HepG2 (cell line): ENCODE measurements around the gene EPHB4. TPM values are rescaled to one million over a fixed set of nuclear protein-coding genes. Genes with fewer than 3 reads are reported as not detected.

Experiments
- ATAC-seq: fragments of 200-7000 bp; cut with Tn5 transposase; 3 replicates; pipeline ENCODE4 v1.9.1; 2020; ENCODE audit warnings: mild to moderate bottlenecking, moderate library complexity
- BruUV-seq: library from RNA; stranded (reverse); fragments of 400-500 nt; replicated peaks from 2 replicates; lab custom pipeline; 2021; lab: Mats Ljungman, UMichigan
- CTCF ChIA-PET: fragments of 300-600 bp; formaldehyde crosslinking; extraction: SDS; loops from one replicate; lab custom pipeline; 2021; ENCODE audit warnings: low total read pairs, inconsistent platforms, low intra/inter-chr PET ratio; lab: Yijun Ruan, JAX
- POLR2A ChIA-PET: fragments of 350-600 bp; sonication (Branson Sonifier 250); formaldehyde crosslinking; loops from one replicate; lab custom pipeline; 2020; ENCODE audit warnings: antibody characterized with exemption, inconsistent platforms; lab: Yijun Ruan, JAX
- DNase-seq: peaks from one replicate; pipeline ENCODE4 v3.0.0-alpha.2; 2015; ENCODE audit warnings: low spot score
- FAIRE-seq: peaks from 3 replicates; lab custom pipeline; 2011; peaks lifted over from hg19 to GRCh38; lab: Jason Lieb, UNC
- H2AFZ ChIP-seq: one replicate; pipeline ENCODE4 v1.6.1; 2011; ENCODE audit warnings: low read length, inconsistent platforms
- H3K27ac ChIP-seq: fragments of 300-600 bp; 3 replicates; pipeline ENCODE4 v1.8.0; 2011; ENCODE audit warnings: mixed run types, mild to moderate bottlenecking, mixed read lengths, low read length, inconsistent platforms; ENCODE audit not compliant: insufficient read depth; ENCODE audit errors: extremely low read length
- H3K27me3 ChIP-seq, 2 experiments: fragments of 200-600 bp in 1 of 2; 2 replicates in 1 of 2; 3 replicates in 1 of 2; pipeline versions ENCODE4 v1.6.0 to v1.8.0; 2011; ENCODE audit warnings: low read length in 2 of 2, mild to moderate bottlenecking in 2 of 2, moderate library complexity in 2 of 2, inconsistent platforms in 1 of 2; ENCODE audit not compliant: insufficient read depth in 2 of 2, control insufficient read depth in 1 of 2
- H3K36me3 ChIP-seq, 2 experiments: fragments of 200-600 bp in 1 of 2; replicated peaks in 1 of 2; 2 replicates in 1 of 2; 3 replicates in 1 of 2; pipeline versions ENCODE4 v1.5.1 to v1.8.0; 2011; ENCODE audit warnings: low read length in 2 of 2, inconsistent platforms in 1 of 2; ENCODE audit not compliant: insufficient read depth in 2 of 2, control insufficient read depth in 1 of 2
- H3K4me1 ChIP-seq: 2 replicates; pipeline ENCODE4 v1.5.1; 2012; ENCODE audit warnings: low read length, inconsistent platforms; ENCODE audit not compliant: insufficient read depth
- H3K4me2 ChIP-seq: 2 replicates; pipeline ENCODE4 v1.6.0; 2011; ENCODE audit warnings: low read depth, low read length, inconsistent platforms
- H3K4me3 ChIP-seq, 3 experiments: fragments of 200-600 bp in 1 of 3; sonication (generic), shearing (Covaris generic) in 1 of 3; replicated peaks in 1 of 3; 2 replicates each; pipeline ENCODE4 v1.5.1; 2011 to 2016; ENCODE audit warnings: low read length in 3 of 3, inconsistent platforms in 2 of 3, low read depth in 2 of 3, mild to moderate bottlenecking in 2 of 3, control low read depth in 1 of 3, mixed read lengths in 1 of 3; ENCODE audit not compliant: insufficient read depth in 1 of 3
- H3K79me2 ChIP-seq: one replicate; pipeline ENCODE4 v1.6.1; 2011; ENCODE audit warnings: low read length, inconsistent platforms; ENCODE audit not compliant: insufficient read depth
- H3K9ac ChIP-seq: 2 replicates; pipeline ENCODE4 v1.6.0; 2011; ENCODE audit warnings: mild to moderate bottlenecking, low read depth, low read length, inconsistent platforms; ENCODE audit not compliant: insufficient read depth
- H3K9me3 ChIP-seq: 2 replicates; pipeline ENCODE4 v1.5.1; 2012; ENCODE audit warnings: mild to moderate bottlenecking, low read length
- H4K20me1 ChIP-seq: 2 replicates; pipeline ENCODE4 v1.6.0; 2011; ENCODE audit warnings: inconsistent platforms, mild to moderate bottlenecking, low read length, moderate library complexity; ENCODE audit not compliant: insufficient read depth
- HIVEP1 ChIP-seq: sonication (generic); formaldehyde crosslinking; IDR thresholded peaks from 2 replicates; pipeline ENCODE4 v1.4.0; 2020; ENCODE audit warnings: mild to moderate bottlenecking, missing genetic modification reagents
- MXD4 ChIP-seq: IDR thresholded peaks from 2 replicates; pipeline ENCODE4 v1.6.1; 2016; ENCODE audit warnings: mild to moderate bottlenecking, missing biosample characterization, missing genetic modification reagents
- NCOA2 ChIP-seq: sonication (generic); formaldehyde crosslinking; IDR thresholded peaks from 2 replicates; pipeline ENCODE4 v1.8.0; 2022; ENCODE audit warnings: inconsistent platforms
- SYNCRIP ChIP-seq: fragments of 200-400 bp; formaldehyde crosslinking; IDR thresholded peaks from 2 replicates; pipeline ENCODE4 v1.6.1; 2018; ENCODE audit warnings: mild to moderate bottlenecking, low read depth, low read length; ENCODE audit not compliant: insufficient read depth
- TBX2 ChIP-seq: sonication (generic); formaldehyde crosslinking; IDR thresholded peaks from 2 replicates; pipeline ENCODE4 v1.5.0; 2020; ENCODE audit warnings: missing genetic modification reagents, mild to moderate bottlenecking, borderline replicate concordance
- TCF12 ChIP-seq, 2 experiments: fragments of 450-650 bp in 1 of 2; sonication (generic) in 1 of 2; formaldehyde crosslinking in 1 of 2; IDR thresholded peaks; 2 replicates each; pipeline versions ENCODE4 v1.6.1 to v1.8.0; 2017 to 2022; ENCODE audit warnings: antibody characterized with exemption in 1 of 2, mild to moderate bottlenecking in 1 of 2, missing genetic modification reagents in 1 of 2, moderate library complexity in 1 of 2
- XRCC5 ChIP-seq: fragments of 200-400 bp; formaldehyde crosslinking; optimal IDR thresholded peaks from 2 replicates; pipeline ENCODE3; 2017; ENCODE audit warnings: mild to moderate bottlenecking, low read length
- ZBTB1 ChIP-seq: sonication (generic); formaldehyde crosslinking; IDR thresholded peaks from 2 replicates; pipeline ENCODE4 v1.4.0; 2020; ENCODE audit warnings: missing genetic modification reagents, borderline replicate concordance
- ZNF10 ChIP-seq: sonication (generic); formaldehyde crosslinking; IDR thresholded peaks from 2 replicates; pipeline ENCODE4 v1.4.0; 2020; ENCODE audit warnings: mild to moderate bottlenecking, low read depth, missing genetic modification reagents, borderline replicate concordance
- ZNF670 ChIP-seq: sonication (generic); formaldehyde crosslinking; IDR thresholded peaks from 2 replicates; pipeline ENCODE4 v1.8.0; 2022; ENCODE audit warnings: mild to moderate bottlenecking, missing genetic modification reagents, borderline replicate concordance
- ZNF768 ChIP-seq: sonication (generic); formaldehyde crosslinking; IDR thresholded peaks from 2 replicates; pipeline ENCODE4 v1.4.0; 2020; ENCODE audit warnings: missing genetic modification reagents
- WGBS: methylation state at CpG from one replicate; pipeline ENCODE4 v1.1.6; 2017; ENCODE audit warnings: low lambda C conversion rate; 5-methylcytosine and 5-hydroxymethylcytosine counted together
- in situ Hi-C: cut with HindIII; loops from 2 replicates; pipeline ENCODE4 v1.10.0; 2017; ENCODE audit warnings: low pct_unique_long_range_greater_than_20kb; ENCODE audit not compliant: extremely low pct_ligation_motif_present
- intact Hi-C: fragments of 100-400 bp; cut with micrococcal nuclease; formaldehyde crosslinking; loops from one replicate; pipeline ENCODE4 v1.10.0; 2022; ENCODE audit not compliant: unreplicated experiment
- polyA plus RNA-seq, 8 experiments: library from polyadenylated mRNA; depleted of rRNA in 3 of 8; stranded (reverse) in 7 of 8; unstranded in 1 of 8; fragments of >200 nt; fragmentation: Illumina TruSeq in 4 of 8; extraction: Trizol in 4 of 8; gene quantifications; 2 replicates each; pipeline versions ENCODE4 v1.2.1 to v1.2.3, GENCODE V29; 2011 to 2016; ENCODE audit warnings: low read depth in 4 of 8, missing spikeins in 1 of 8, mixed read lengths in 1 of 8; ENCODE audit not compliant: insufficient read depth in 1 of 8
- total RNA-seq, 5 experiments: library from RNA; depleted of rRNA; stranded (reverse); fragments of >200 nt; fragmentation: Illumina TruSeq; extraction: Trizol; gene quantifications; 2 replicates each; pipeline ENCODE4 v1.2.3, GENCODE V29; 2016; ENCODE audit warnings: low read depth in 1 of 5
- TF ChIP-seq, protein P1 (sequence below): sonication (generic); formaldehyde crosslinking; IDR thresholded peaks from 2 replicates; pipeline ENCODE4 v1.5.1; 2020; ENCODE audit warnings: mild to moderate bottlenecking, missing genetic modification reagents, moderate library complexity
- TF ChIP-seq, protein P2 (sequence below): sonication (generic); formaldehyde crosslinking; IDR thresholded peaks from 2 replicates; pipeline ENCODE4 v1.5.1; 2020; ENCODE audit warnings: missing genetic modification reagents, mild to moderate bottlenecking, borderline replicate concordance
- TF ChIP-seq, protein P3 (sequence below): IDR thresholded peaks from 2 replicates; pipeline ENCODE4 v1.6.1; 2012; ENCODE audit warnings: low read depth, low read length, improper control_type of control experiment

The EPHB4 gene
- total and polyA plus RNA-seq, 2 of the 13 experiments (the other 11 are each of a cell fraction or from before 2014, with no cell fraction given), result 61.4 to 69.6 TPM

DNA sequence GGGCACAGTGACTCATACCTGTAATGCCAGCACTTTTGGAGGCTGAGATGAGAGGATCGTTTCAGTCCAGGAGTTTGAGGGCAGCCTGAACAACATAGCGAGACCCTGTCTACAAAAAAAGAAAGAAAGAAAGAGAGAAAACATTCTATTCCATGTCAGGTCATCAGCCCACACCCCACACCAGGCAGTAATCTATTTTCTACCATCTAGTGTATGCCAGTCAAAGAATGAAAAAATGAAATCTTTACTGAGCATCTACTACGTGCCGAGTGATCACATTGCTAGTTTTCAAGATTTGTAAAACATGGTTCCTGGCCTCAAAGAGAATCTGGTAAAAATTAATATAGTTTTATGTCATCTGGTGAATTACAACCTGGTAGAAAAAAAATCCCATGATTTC lies 3.1 kb upstream of the EPHB4 start:
- no peak for FAIRE-seq
- Histone ChIP-seq H3K4me3 (no peak overlapping the region), H3K27ac (peak overlapping the region; percentile 71), H4K20me1 (peaks cover 8% of the 10 kb centered on the region; the same call in 1 of the 2 replicates), H3K9ac (no peak overlapping the region), H3K4me1 (peaks cover 69% of the 10 kb centered on the region), H3K36me3 (no peaks in the 10 kb centered on the region), H3K9me3 (no peaks in the 10 kb centered on the region), H2AFZ (no peak overlapping the region), H3K4me2 (no peak overlapping the region), H3K27me3 (no peaks in the 10 kb centered on the region; a peak in 2 of 5 replicates), H3K79me2 (peaks cover 25% of the 10 kb centered on the region)
- intact Hi-C loops (no loop called here), in situ Hi-C loops (no loop called here)
- 67% methylated on average over 4 of the region's 4 CpGs for WGBS
- ChIA-PET POLR2A (no interaction called here), CTCF (no interaction called here)
- no peak for ATAC-seq
- TF ChIP-seq, protein P1, sequence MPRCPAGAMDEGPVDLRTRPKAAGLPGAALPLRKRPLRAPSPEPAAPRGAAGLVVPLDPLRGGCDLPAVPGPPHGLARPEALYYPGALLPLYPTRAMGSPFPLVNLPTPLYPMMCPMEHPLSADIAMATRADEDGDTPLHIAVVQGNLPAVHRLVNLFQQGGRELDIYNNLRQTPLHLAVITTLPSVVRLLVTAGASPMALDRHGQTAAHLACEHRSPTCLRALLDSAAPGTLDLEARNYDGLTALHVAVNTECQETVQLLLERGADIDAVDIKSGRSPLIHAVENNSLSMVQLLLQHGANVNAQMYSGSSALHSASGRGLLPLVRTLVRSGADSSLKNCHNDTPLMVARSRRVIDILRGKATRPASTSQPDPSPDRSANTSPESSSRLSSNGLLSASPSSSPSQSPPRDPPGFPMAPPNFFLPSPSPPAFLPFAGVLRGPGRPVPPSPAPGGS, result no peak
- TF ChIP-seq ZNF768 (no peak), TCF12 (IDR thresholded peaks at IDR 0.05) (no peak), TCF12 (CRISPR knock-in tag; IDR thresholded peaks at IDR 0.05) (no peak), ZNF670 (CRISPR knock-in tag) (no peak), MXD4 (CRISPR knock-in tag) (no peak), SYNCRIP (no peak), HIVEP1 (CRISPR knock-in tag) (no peak), NCOA2 (CRISPR knock-in tag) (no peak), XRCC5 (no peak), ZNF10 (CRISPR knock-in tag) (no peak), TBX2 (CRISPR knock-in tag) (no peak), ZBTB1 (CRISPR knock-in tag) (no peak)
- TF ChIP-seq, protein P2, sequence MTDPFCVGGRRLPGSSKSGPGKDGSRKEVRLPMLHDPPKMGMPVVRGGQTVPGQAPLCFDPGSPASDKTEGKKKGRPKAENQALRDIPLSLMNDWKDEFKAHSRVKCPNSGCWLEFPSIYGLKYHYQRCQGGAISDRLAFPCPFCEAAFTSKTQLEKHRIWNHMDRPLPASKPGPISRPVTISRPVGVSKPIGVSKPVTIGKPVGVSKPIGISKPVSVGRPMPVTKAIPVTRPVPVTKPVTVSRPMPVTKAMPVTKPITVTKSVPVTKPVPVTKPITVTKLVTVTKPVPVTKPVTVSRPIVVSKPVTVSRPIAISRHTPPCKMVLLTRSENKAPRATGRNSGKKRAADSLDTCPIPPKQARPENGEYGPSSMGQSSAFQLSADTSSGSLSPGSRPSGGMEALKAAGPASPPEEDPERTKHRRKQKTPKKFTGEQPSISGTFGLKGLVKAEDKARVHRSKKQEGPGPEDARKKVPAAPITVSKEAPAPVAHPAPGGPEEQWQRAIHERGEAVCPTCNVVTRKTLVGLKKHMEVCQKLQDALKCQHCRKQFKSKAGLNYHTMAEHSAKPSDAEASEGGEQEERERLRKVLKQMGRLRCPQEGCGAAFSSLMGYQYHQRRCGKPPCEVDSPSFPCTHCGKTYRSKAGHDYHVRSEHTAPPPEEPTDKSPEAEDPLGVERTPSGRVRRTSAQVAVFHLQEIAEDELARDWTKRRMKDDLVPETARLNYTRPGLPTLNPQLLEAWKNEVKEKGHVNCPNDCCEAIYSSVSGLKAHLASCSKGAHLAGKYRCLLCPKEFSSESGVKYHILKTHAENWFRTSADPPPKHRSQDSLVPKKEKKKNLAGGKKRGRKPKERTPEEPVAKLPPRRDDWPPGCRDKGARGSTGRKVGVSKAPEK, result no peak
- TF ChIP-seq, protein P3, sequence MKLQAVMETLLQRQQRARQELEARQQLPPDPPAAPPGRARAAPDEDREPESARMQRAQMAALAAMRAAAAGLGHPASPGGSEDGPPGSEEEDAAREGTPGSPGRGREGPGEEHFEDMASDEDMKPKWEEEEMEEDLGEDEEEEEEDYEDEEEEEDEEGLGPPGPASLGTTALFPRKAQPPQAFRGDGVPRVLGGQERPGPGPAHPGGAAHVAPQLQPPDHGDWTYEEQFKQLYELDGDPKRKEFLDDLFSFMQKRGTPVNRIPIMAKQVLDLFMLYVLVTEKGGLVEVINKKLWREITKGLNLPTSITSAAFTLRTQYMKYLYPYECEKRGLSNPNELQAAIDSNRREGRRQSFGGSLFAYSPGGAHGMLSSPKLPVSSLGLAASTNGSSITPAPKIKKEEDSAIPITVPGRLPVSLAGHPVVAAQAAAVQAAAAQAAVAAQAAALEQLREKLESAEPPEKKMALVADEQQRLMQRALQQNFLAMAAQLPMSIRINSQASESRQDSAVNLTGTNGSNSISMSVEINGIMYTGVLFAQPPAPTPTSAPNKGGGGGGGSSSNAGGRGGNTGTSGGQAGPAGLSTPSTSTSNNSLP, result no peak
- BruUV-seq, result no TSS peak
- DNase-seq, result no peak
